OCI-LY7 (cell line): ENCODE measurements around the gene GALNT17. TPM values are rescaled to one million over a fixed set of nuclear protein-coding genes. Genes with fewer than 3 reads are reported as not detected.

ENCODE experiments used
- BruUV-seq: library from RNA; stranded (reverse); fragments of 400-500 nt; replicated peaks from 2 replicates; lab custom pipeline; 2021; lab: Mats Ljungman, UMichigan
- CTCF ChIA-PET: fragments of 300-600 bp; sonication (Branson Sonifier 250); formaldehyde crosslinking; loops from one replicate; lab custom pipeline; 2022; ENCODE audit warnings: antibody characterized with exemption; ENCODE audit not compliant: unreplicated experiment; lab: Charles Lee
- POLR2A ChIA-PET: fragments of 300-600 bp; sonication (Branson Sonifier 250); formaldehyde crosslinking; loops from one replicate; lab custom pipeline; 2022; ENCODE audit warnings: antibody characterized with exemption; lab: Charles Lee
- DNase-seq: peaks from one replicate; pipeline ENCODE4 v3.0.0-alpha.2; 2015; ENCODE audit warnings: low spot score
- H2AFZ ChIP-seq: fragments of 200-600 bp; sonication (generic), shearing (Covaris generic); 2 replicates; pipeline ENCODE4 v1.6.1; 2014; ENCODE audit warnings: mild to moderate bottlenecking, antibody characterized with exemption, low read length, moderate library complexity
- H3K27ac ChIP-seq: fragments of 200-600 bp; sonication (generic); 2 replicates; pipeline ENCODE4 v1.5.1; 2014; ENCODE audit warnings: mixed run types, low read depth, mild to moderate bottlenecking, moderate library complexity, low read length, inconsistent platforms; ENCODE audit not compliant: poor library complexity, severe bottlenecking
- H3K36me3 ChIP-seq: fragments of 200-600 bp; sonication (generic); 2 replicates; pipeline ENCODE4 v1.6.1; 2014; ENCODE audit warnings: mild to moderate bottlenecking, antibody characterized with exemption, low read length, moderate library complexity, mixed read lengths; ENCODE audit not compliant: insufficient read depth
- H3K4me1 ChIP-seq: fragments of 200-600 bp; sonication (generic); 2 replicates; pipeline ENCODE4 v1.5.1; 2014; ENCODE audit warnings: mild to moderate bottlenecking, low read length; ENCODE audit not compliant: insufficient read depth, poor library complexity, severe bottlenecking
- H3K4me2 ChIP-seq: fragments of 200-600 bp; sonication (generic); 2 replicates; pipeline ENCODE4 v1.6.1; 2014; ENCODE audit warnings: mild to moderate bottlenecking, low read length
- H3K4me3 ChIP-seq: fragments of 200-600 bp; sonication (generic); 2 replicates; pipeline ENCODE4 v1.5.1; 2014; ENCODE audit warnings: mild to moderate bottlenecking, low read depth, low read length; ENCODE audit not compliant: poor library complexity, severe bottlenecking
- H3K79me2 ChIP-seq: fragments of 200-600 bp; sonication (generic); 2 replicates; pipeline ENCODE4 v1.6.1; 2016; ENCODE audit warnings: low read depth, mild to moderate bottlenecking, low read length, moderate library complexity, mixed read lengths; ENCODE audit not compliant: insufficient read depth
- H3K9me2 ChIP-seq: fragments of 200-600 bp; sonication (generic); 2 replicates; pipeline ENCODE4 v1.6.1; 2016; ENCODE audit warnings: mild to moderate bottlenecking, low read length, mixed read lengths; ENCODE audit not compliant: insufficient read depth
- H3K9me3 ChIP-seq: fragments of 200-600 bp; sonication (generic); 2 replicates; pipeline ENCODE4 v1.6.1; 2014; ENCODE audit warnings: mild to moderate bottlenecking, mixed run types, low read length, mixed read lengths
- H4K20me1 ChIP-seq: fragments of 200-600 bp; sonication (generic); 2 replicates; pipeline ENCODE4 v1.6.1; 2014; ENCODE audit warnings: mild to moderate bottlenecking, antibody characterized with exemption, low read length, moderate library complexity, mixed read lengths; ENCODE audit not compliant: insufficient read depth
- CTCF ChIP-seq: fragments of 200-600 bp; sonication (generic); conservative IDR thresholded peaks from 2 replicates; pipeline ENCODE4 v1.5.1; 2014; ENCODE audit warnings: mild to moderate bottlenecking, antibody characterized with exemption, low read length, moderate library complexity, mixed read lengths
- EZH2phosphoT487 ChIP-seq: fragments of 200-600 bp; sonication (generic); IDR thresholded peaks from 2 replicates; pipeline ENCODE4 v1.6.1; 2018; ENCODE audit warnings: low read depth, borderline replicate concordance, mild to moderate bottlenecking, mixed run types, antibody characterized with exemption, low read length, moderate library complexity, mixed read lengths
- intact Hi-C: fragments of 100-400 bp; cut with micrococcal nuclease; formaldehyde crosslinking; loops from one replicate; pipeline ENCODE4 v1.10.0; 2022; ENCODE audit not compliant: unreplicated experiment
- total RNA-seq, 2 experiments: library from RNA; depleted of rRNA in 1 of 2; stranded (reverse); fragments of >200 nt in 1 of 2; shearing (Covaris generic) in 1 of 2; gene quantifications; 2 replicates each; pipeline ENCODE4 v1.2.3, GENCODE V29; 2014 to 2022

GALNT17 gene
- total RNA-seq, 2 experiments from 2014 or later, result not detected

GRCh38 chr7:71526106-71526505 lies 394.2 kb downstream of the GALNT17 start:
- no TSS peak for BruUV-seq
- Histone ChIP-seq H3K27ac (no peak overlapping the region), H4K20me1 (no peaks in the 10 kb centered on the region), H3K36me3 (no peaks in the 10 kb centered on the region), H3K4me2 (no peak overlapping the region), H3K79me2 (no peaks in the 10 kb centered on the region), H3K4me3 (no peak overlapping the region), H3K4me1 (no peaks in the 10 kb centered on the region), H2AFZ (no peak overlapping the region), H3K9me2 (no peaks in the 10 kb centered on the region), H3K9me3 (0 out of 2 replicates have a peak, but pooled peaks cover 3% of the 10 kb centered on the region)
- POLR2A ChIA-PET, result no interaction called here
- CTCF ChIA-PET, result no interaction called here
- intact Hi-C loops, result no loop called here
- DNase-seq, result no peak
- TF ChIP-seq CTCF (no peak), EZH2phosphoT487 (no peak)

GRCh38 chr7:71527213-71527612 lies 395.3 kb downstream of the GALNT17 start:
- Histone ChIP-seq H3K36me3 (no peaks in the 10 kb centered on the region), H3K9me2 (no peaks in the 10 kb centered on the region), H2AFZ (no peak overlapping the region), H3K79me2 (no peaks in the 10 kb centered on the region), H4K20me1 (no peaks in the 10 kb centered on the region), H3K9me3 (0 out of 2 replicates have a peak, but pooled peaks cover 3% of the 10 kb centered on the region), H3K4me3 (no peak overlapping the region), H3K4me1 (no peaks in the 10 kb centered on the region), H3K27ac (no peak overlapping the region), H3K4me2 (no peak overlapping the region)
- no peak for TF ChIP-seq CTCF
- no peak for TF ChIP-seq EZH2phosphoT487
- POLR2A ChIA-PET, result interaction anchor here (0.7 kb wide), 1 partner anchor 17 kb away, joined by 5 read pairs; no protein-coding TSS in a partner anchor
- intact Hi-C loops, result no loop called here
- no TSS peak for BruUV-seq
- CTCF ChIA-PET, result no interaction called here
- no peak for DNase-seq

GRCh38 chr7:71535616-71536015 lies 403.7 kb downstream of the GALNT17 start:
- H3K4me3 ChIP-seq, result no peak overlapping the region
- no peak overlapping the region for H3K27ac ChIP-seq
- H3K4me2 ChIP-seq, result no peak overlapping the region
- no peaks in the 10 kb centered on the region for H3K4me1 ChIP-seq
- ChIA-PET CTCF (no interaction called here), POLR2A (no interaction called here)
- H3K36me3 ChIP-seq, result no peaks in the 10 kb centered on the region
- no peak for TF ChIP-seq EZH2phosphoT487
- no peak for TF ChIP-seq CTCF
- no peaks in the 10 kb centered on the region for H4K20me1 ChIP-seq
- intact Hi-C loops, result no loop called here
- no TSS peak for BruUV-seq
- H3K79me2 ChIP-seq, result no peaks in the 10 kb centered on the region
- no peak for DNase-seq
- no peaks in the 10 kb centered on the region for H3K9me2 ChIP-seq
- no peaks in the 10 kb centered on the region for H3K9me3 ChIP-seq
- no peak overlapping the region for H2AFZ ChIP-seq
